ENCODE measurements around the gene SLC26A11. TPM values are rescaled to one million over a fixed set of nuclear protein-coding genes. Genes with fewer than 3 reads are reported as not detected.

Gene SLC26A11
- total and polyA plus RNA-seq, 2 donors (not counting 1 experiment from before 2014, with no cell fraction given), result 10.1 to 31.4 TPM

- H3K4me1 ChIP-seq (ENCODE audit: control insufficient read depth in 2 of 2, insufficient read depth in 2 of 2, low read length in 2 of 2), result peaks cover 4 to 17% of the 10 kb centered on the region in 2 donors
- no peaks in the 10 kb centered on the region for H4K20me1 ChIP-seq (ENCODE audit: control insufficient read depth, insufficient read depth, low read length, poor library complexity, severe bottlenecking)
- H2AFZ ChIP-seq (ENCODE audit: insufficient read depth, low read depth, low read length, poor library complexity, severe bottlenecking), result no peak overlapping the region
- H3K27ac ChIP-seq (ENCODE audit: low read length in 2 of 2), result no peak overlapping the region
- no peaks in the 10 kb centered on the region for H3K36me3 ChIP-seq (replicated peaks in 1 of 2; ENCODE audit: control extremely low read depth in 1 of 2, control insufficient read depth in 1 of 2, extremely low read depth in 1 of 2, insufficient read depth in 2 of 2, low read length in 1 of 2)
- Mint-ChIP-seq H3K4me3 (no peak overlapping the region), H3K27ac (no peak overlapping the region), H3K4me1 (peaks cover 12% of the 10 kb centered on the region), H3K27me3 (no peaks in the 10 kb centered on the region), H3K9me3 (ENCODE audit: insufficient read depth) (no peaks in the 10 kb centered on the region)
- peaks cover 0 to 2% (median 0%) of the 10 kb centered on the region in 4 experiments for H3K27me3 ChIP-seq (replicated peaks in 1 of 4; ENCODE audit: control extremely low read depth in 1 of 4, control insufficient read depth in 3 of 4, insufficient read depth in 4 of 4, low read length in 3 of 4)
- no peak overlapping the region for H3K9ac ChIP-seq (ENCODE audit: low read length)
- no peaks in the 10 kb centered on the region for H3K9me3 ChIP-seq (ENCODE audit: control extremely low read depth in 1 of 3, control insufficient read depth in 2 of 3, insufficient read depth in 1 of 3, low read length in 2 of 3)
- WGBS (ENCODE audit: insufficient coverage), result 83% methylated on average over 11 of the region's 11 CpGs
- H3K79me2 ChIP-seq (ENCODE audit: control insufficient read depth, insufficient read depth, low read length), result peaks cover 3% of the 10 kb centered on the region
- H3K4me2 ChIP-seq (replicated peaks; ENCODE audit: low read depth, low read length, poor library complexity, severe bottlenecking), result no peak overlapping the region
- TF ChIP-seq, protein P1, sequence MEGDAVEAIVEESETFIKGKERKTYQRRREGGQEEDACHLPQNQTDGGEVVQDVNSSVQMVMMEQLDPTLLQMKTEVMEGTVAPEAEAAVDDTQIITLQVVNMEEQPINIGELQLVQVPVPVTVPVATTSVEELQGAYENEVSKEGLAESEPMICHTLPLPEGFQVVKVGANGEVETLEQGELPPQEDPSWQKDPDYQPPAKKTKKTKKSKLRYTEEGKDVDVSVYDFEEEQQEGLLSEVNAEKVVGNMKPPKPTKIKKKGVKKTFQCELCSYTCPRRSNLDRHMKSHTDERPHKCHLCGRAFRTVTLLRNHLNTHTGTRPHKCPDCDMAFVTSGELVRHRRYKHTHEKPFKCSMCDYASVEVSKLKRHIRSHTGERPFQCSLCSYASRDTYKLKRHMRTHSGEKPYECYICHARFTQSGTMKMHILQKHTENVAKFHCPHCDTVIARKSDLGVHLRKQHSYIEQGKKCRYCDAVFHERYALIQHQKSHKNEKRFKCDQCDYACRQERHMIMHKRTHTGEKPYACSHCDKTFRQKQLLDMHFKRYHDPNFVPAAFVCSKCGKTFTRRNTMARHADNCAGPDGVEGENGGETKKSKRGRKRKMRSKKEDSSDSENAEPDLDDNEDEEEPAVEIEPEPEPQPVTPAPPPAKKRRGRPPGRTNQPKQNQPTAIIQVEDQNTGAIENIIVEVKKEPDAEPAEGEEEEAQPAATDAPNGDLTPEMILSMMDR (IDR thresholded peaks at IDR 0.05), result no peak
- TF ChIP-seq EZH2 (IDR thresholded peaks at IDR 0.05; ENCODE audit: borderline replicate concordance, insufficient read depth, low read depth, low read length, poor library complexity, severe bottlenecking), result no peak
- H3K4me3 ChIP-seq (ENCODE audit: control extremely low read depth in 1 of 5, extremely low read depth in 1 of 5, insufficient read depth in 1 of 5, low read depth in 2 of 5, low read length in 4 of 5), result no peak overlapping the region
- ATAC-seq (ENCODE audit: low read depth) (no peak), DNase-seq (no peak)
- CTCF ChIA-PET, result no interaction called here
- POLR2A ChIA-PET, result no interaction called here
- intact Hi-C loops (cut with micrococcal nuclease), result no loop called here
These were observed 3.7 kb downstream of the SLC26A11 start for GRCh38 chr17:80223838-80224497.

DNA sequence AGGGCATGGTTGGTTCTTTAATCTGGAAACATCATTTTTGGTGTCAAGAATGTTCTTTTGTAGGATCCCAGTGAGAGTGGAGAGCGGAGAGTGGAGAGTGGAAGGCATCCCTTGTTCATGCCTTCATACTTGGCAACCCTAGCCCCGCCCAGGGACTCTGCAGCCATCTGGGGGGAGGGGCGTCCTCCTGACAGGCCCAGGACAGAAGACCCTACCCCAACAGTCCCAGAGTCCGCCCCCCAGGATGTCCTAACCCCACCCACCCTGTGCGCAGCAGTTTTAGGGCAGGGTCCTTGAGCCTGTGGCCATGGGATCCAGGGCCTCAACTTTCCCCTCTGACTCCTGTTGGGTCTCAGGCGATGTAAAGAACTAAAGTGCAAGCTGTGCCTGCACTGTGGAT is 4.5 kb downstream of the SLC26A11 start:
- ATAC-seq (ENCODE audit: low read depth) (no peak), DNase-seq (no peak)
- H3K4me1 Mint-ChIP-seq, result peaks cover 5% of the 10 kb centered on the region
- no peak overlapping the region for H3K9ac ChIP-seq (ENCODE audit: low read length)
- H3K79me2 ChIP-seq (ENCODE audit: control insufficient read depth, insufficient read depth, low read length), result peaks cover 3% of the 10 kb centered on the region
- H3K36me3 ChIP-seq (replicated peaks in 1 of 2; ENCODE audit: control extremely low read depth in 1 of 2, control insufficient read depth in 1 of 2, extremely low read depth in 1 of 2, insufficient read depth in 2 of 2, low read length in 1 of 2), result no peaks in the 10 kb centered on the region
- H4K20me1 ChIP-seq (ENCODE audit: control insufficient read depth, insufficient read depth, low read length, poor library complexity, severe bottlenecking), result no peaks in the 10 kb centered on the region
- H3K4me3 ChIP-seq (ENCODE audit: control extremely low read depth in 1 of 5, extremely low read depth in 1 of 5, insufficient read depth in 1 of 5, low read depth in 2 of 5, low read length in 4 of 5), result no peak overlapping the region
- ChIA-PET CTCF (no interaction called here), POLR2A (no interaction called here)
- H3K4me3 Mint-ChIP-seq, result no peak overlapping the region
- intact Hi-C loops (cut with micrococcal nuclease), result no loop called here
- H2AFZ ChIP-seq (ENCODE audit: insufficient read depth, low read depth, low read length, poor library complexity, severe bottlenecking), result no peak overlapping the region
- WGBS (ENCODE audit: insufficient coverage), result 82% methylated on average over 4 of the region's 6 CpGs
- H3K27ac ChIP-seq (ENCODE audit: low read length in 2 of 2), result no peak overlapping the region
- H3K4me2 ChIP-seq (replicated peaks; ENCODE audit: low read depth, low read length, poor library complexity, severe bottlenecking), result no peak overlapping the region
- H3K27ac Mint-ChIP-seq, result no peak overlapping the region
- peaks cover 0 to 9% of the 10 kb centered on the region in 2 donors for H3K4me1 ChIP-seq (ENCODE audit: control insufficient read depth in 2 of 2, insufficient read depth in 2 of 2, low read length in 2 of 2)
- H3K9me3 ChIP-seq (ENCODE audit: control extremely low read depth in 1 of 3, control insufficient read depth in 2 of 3, insufficient read depth in 1 of 3, low read length in 2 of 3), result no peaks in the 10 kb centered on the region
- H3K27me3 Mint-ChIP-seq, result no peaks in the 10 kb centered on the region
- no peak for TF ChIP-seq EZH2 (IDR thresholded peaks at IDR 0.05; ENCODE audit: borderline replicate concordance, insufficient read depth, low read depth, low read length, poor library complexity, severe bottlenecking)
- TF ChIP-seq, protein P1 (IDR thresholded peaks at IDR 0.05), result no peak
- peaks cover 0 to 2% (median 0%) of the 10 kb centered on the region in 4 experiments for H3K27me3 ChIP-seq (replicated peaks in 1 of 4; ENCODE audit: control extremely low read depth in 1 of 4, control insufficient read depth in 3 of 4, insufficient read depth in 4 of 4, low read length in 3 of 4)
- no peaks in the 10 kb centered on the region for H3K9me3 Mint-ChIP-seq (ENCODE audit: insufficient read depth)
